Measurements from ENCODE around the gene PAXX.

DNA sequence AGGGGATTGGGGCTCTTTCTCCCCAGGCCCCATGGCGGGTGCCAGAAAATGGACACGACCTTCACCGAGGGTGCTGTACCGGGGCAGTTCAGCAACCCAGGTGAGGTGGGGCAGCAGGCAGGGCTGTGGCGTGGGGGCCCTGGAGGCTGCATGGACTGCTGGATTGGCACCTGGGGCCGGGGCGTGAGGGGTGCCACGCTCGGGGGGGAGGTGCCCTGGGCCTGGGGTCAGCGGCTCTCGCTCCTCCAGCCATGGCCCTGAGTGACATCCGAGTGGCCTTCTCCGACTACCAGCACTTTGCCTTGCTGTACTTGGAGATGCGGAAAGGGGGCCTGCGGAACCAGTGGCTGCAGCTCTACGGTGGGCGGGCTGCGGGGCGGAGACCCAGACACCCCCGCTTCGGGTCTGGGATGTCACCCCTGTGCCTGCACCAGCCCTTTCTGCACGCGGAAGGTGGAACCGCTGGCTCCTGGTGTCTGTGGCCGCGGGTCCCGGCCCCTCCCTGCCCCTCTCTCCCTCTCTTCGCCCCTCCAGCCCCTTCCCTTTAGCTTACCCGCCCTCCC is 7.7 kb upstream of the PAXX start:
- TF ChIP-seq SP1 (IDR thresholded peaks at IDR 0.05) (no peak), CTBP1 (IDR thresholded peaks at IDR 0.05; ENCODE audit: borderline replicate concordance) (no peak), TARDBP (IDR thresholded peaks at IDR 0.05) (no peak), LEF1 (IDR thresholded peaks at IDR 0.05; ENCODE audit: borderline replicate concordance) (no peak), FOXK2 (IDR thresholded peaks at IDR 0.05) (no peak)
